Measurements from ENCODE around the gene UBE3B.
A peak's percentile ranks its signal among the peaks of the same experiment; 100 is the strongest.

Gene UBE3B

DNA sequence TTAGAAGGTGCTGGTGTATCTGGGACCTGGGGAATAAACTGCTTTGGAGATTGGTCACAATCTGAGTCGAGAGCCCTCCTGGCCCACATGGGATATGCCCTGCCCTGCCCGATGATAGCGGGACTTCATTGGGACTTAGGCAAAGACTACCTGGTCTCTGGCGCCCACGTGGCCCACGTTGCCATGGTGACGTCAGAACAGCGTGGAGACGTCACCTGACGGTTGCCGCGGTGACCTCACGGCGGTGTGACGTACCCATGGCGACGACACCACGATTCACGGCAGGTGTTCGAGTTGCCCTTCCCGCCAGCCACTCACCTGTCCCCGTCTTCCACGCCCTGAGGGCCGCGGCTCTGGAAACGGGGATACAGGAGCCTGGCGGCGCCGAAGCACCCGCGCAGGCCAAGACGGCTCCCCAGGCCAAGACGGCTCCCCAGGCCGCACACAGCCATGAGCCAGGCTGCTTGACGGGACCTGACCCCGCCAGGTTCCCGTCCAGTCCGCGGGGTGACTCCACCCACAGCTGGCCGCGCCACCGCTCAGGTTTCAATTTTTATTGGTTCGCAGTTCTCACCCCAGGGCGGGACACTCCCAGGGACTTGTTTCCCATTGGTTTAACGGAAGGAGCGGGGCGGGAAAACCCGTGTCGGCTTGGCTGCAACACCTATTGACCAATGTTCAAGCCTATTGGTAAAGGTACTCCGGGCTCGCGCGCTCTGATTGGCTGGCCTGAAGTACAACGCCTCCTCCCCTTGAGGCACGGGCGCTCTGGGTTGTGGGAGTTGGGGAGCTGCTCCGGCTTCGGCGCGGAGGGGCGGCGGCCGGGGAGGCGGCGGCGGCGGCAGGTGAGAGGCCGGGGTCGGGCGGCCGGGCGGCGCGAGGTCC is 95.8 kb downstream of the UBE3B start, which contains the start of the genes MMAB and MVK:
TSS of gene MMAB (minus strand) at position 476 of the 885 bp plus-strand sequence. CDS start at position 452, 24 bp downstream.
TSS of gene MVK (plus strand) at position 766 of the 885 bp plus-strand sequence. CDS start 1,029 bp downstream, outside the sequence.
- Histone ChIP-seq H3K4me3 (replicated peaks; ENCODE audit: insufficient read depth, low read length) (peak within 1 kb of the TSS; percentile 73), H3K27ac (replicated peaks) (peak within 1 kb of the TSS; percentile 94), H3K27me3 (ENCODE audit: insufficient read depth, poor library complexity, severe bottlenecking) (no peaks in the 10 kb centered on the region)
- TF ChIP-seq GABPA (IDR thresholded peaks at IDR 0.05; ENCODE audit: low read depth) (0 out of 2 replicates have a peak, but pooled peaks have one; percentile 6), POLR2AphosphoS5 (IDR thresholded peaks at IDR 0.05; ENCODE audit: low read depth) (peak; percentile 83), SPI1 (IDR thresholded peaks at IDR 0.05; ENCODE audit: borderline replicate concordance, low read depth) (no peak; the same call in 1 of the 2 replicates)
- TF ChIP-seq, protein P1, sequence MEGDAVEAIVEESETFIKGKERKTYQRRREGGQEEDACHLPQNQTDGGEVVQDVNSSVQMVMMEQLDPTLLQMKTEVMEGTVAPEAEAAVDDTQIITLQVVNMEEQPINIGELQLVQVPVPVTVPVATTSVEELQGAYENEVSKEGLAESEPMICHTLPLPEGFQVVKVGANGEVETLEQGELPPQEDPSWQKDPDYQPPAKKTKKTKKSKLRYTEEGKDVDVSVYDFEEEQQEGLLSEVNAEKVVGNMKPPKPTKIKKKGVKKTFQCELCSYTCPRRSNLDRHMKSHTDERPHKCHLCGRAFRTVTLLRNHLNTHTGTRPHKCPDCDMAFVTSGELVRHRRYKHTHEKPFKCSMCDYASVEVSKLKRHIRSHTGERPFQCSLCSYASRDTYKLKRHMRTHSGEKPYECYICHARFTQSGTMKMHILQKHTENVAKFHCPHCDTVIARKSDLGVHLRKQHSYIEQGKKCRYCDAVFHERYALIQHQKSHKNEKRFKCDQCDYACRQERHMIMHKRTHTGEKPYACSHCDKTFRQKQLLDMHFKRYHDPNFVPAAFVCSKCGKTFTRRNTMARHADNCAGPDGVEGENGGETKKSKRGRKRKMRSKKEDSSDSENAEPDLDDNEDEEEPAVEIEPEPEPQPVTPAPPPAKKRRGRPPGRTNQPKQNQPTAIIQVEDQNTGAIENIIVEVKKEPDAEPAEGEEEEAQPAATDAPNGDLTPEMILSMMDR (IDR thresholded peaks at IDR 0.05; ENCODE audit: insufficient read depth, low read length) = no peak
- TF ChIP-seq, protein P2, sequence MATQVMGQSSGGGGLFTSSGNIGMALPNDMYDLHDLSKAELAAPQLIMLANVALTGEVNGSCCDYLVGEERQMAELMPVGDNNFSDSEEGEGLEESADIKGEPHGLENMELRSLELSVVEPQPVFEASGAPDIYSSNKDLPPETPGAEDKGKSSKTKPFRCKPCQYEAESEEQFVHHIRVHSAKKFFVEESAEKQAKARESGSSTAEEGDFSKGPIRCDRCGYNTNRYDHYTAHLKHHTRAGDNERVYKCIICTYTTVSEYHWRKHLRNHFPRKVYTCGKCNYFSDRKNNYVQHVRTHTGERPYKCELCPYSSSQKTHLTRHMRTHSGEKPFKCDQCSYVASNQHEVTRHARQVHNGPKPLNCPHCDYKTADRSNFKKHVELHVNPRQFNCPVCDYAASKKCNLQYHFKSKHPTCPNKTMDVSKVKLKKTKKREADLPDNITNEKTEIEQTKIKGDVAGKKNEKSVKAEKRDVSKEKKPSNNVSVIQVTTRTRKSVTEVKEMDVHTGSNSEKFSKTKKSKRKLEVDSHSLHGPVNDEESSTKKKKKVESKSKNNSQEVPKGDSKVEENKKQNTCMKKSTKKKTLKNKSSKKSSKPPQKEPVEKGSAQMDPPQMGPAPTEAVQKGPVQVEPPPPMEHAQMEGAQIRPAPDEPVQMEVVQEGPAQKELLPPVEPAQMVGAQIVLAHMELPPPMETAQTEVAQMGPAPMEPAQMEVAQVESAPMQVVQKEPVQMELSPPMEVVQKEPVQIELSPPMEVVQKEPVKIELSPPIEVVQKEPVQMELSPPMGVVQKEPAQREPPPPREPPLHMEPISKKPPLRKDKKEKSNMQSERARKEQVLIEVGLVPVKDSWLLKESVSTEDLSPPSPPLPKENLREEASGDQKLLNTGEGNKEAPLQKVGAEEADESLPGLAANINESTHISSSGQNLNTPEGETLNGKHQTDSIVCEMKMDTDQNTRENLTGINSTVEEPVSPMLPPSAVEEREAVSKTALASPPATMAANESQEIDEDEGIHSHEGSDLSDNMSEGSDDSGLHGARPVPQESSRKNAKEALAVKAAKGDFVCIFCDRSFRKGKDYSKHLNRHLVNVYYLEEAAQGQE (IDR thresholded peaks at IDR 0.05; ENCODE audit: insufficient replicate concordance, low read depth) = peak; percentile 17
- DNase-seq (ENCODE audit: low read depth in 1 of 2, low spot score in 1 of 2) = peak; percentile 99 to 100

DNA sequence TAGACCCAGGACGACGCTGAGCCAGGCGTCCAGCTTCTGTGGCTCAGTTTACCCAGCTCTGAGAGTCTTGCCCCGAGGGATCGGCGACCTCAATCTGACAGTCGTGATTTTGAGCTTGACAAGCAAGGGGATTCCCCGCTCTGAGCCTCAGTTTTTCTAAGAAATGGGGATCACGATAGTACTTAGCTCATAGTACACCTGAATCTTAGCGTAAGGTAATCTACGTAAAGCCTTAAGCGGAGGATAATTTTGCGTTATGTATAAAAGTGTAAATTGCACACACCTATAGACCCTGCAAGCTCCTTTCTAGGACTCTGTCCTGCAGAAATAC is 96.4 kb downstream of the UBE3B start:
- Histone ChIP-seq H3K4me3 (replicated peaks; ENCODE audit: insufficient read depth, low read length) (peak overlapping the region; percentile 73), H3K27me3 (ENCODE audit: insufficient read depth, poor library complexity, severe bottlenecking) (no peaks in the 10 kb centered on the region), H3K27ac (replicated peaks) (peak overlapping the region; percentile 39)
- no peak for DNase-seq (ENCODE audit: low read depth in 1 of 2, low spot score in 1 of 2)
- TF ChIP-seq SPI1 (IDR thresholded peaks at IDR 0.05; ENCODE audit: borderline replicate concordance, low read depth) (no peak), POLR2AphosphoS5 (IDR thresholded peaks at IDR 0.05; ENCODE audit: low read depth) (no peak), GABPA (IDR thresholded peaks at IDR 0.05; ENCODE audit: low read depth) (no peak)
- TF ChIP-seq, protein P1 (IDR thresholded peaks at IDR 0.05; ENCODE audit: insufficient read depth, low read length) = no peak
- TF ChIP-seq, protein P2 (IDR thresholded peaks at IDR 0.05; ENCODE audit: insufficient replicate concordance, low read depth) = no peak

DNA sequence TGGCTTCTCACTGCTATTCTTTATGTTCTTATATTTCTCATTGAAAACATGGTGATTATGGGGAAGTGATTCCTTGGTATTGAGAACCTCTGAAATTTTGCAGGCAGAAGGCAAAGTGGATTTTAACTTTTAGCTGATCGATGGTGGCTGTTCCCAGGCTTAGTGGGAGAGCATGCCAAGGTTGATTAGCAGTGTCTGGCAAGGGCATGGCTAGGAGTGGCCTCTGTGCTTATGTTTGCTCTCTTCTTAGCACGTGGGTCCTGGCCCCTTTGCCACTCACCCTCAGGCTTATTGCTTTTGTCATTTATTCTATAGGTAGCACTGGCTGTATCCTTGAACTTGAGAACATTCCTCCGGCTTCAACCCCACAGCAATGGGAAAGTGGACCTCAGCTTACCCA is 98.2 kb downstream of the UBE3B start:
- no peak for DNase-seq (ENCODE audit: low read depth in 1 of 2, low spot score in 1 of 2)
- Histone ChIP-seq H3K4me3 (replicated peaks; ENCODE audit: insufficient read depth, low read length) (no peak overlapping the region), H3K27me3 (ENCODE audit: insufficient read depth, poor library complexity, severe bottlenecking) (no peaks in the 10 kb centered on the region), H3K27ac (replicated peaks) (no peak overlapping the region)
- TF ChIP-seq POLR2AphosphoS5 (IDR thresholded peaks at IDR 0.05; ENCODE audit: low read depth) = no peak
- no peak for TF ChIP-seq GABPA (IDR thresholded peaks at IDR 0.05; ENCODE audit: low read depth)
- TF ChIP-seq, protein P2 (IDR thresholded peaks at IDR 0.05; ENCODE audit: insufficient replicate concordance, low read depth) = no peak
- TF ChIP-seq, protein P1 (IDR thresholded peaks at IDR 0.05; ENCODE audit: insufficient read depth, low read length) = no peak
- TF ChIP-seq SPI1 (IDR thresholded peaks at IDR 0.05; ENCODE audit: borderline replicate concordance, low read depth) = no peak
